ENCODE results near the gene CLEC4D.

DNA sequence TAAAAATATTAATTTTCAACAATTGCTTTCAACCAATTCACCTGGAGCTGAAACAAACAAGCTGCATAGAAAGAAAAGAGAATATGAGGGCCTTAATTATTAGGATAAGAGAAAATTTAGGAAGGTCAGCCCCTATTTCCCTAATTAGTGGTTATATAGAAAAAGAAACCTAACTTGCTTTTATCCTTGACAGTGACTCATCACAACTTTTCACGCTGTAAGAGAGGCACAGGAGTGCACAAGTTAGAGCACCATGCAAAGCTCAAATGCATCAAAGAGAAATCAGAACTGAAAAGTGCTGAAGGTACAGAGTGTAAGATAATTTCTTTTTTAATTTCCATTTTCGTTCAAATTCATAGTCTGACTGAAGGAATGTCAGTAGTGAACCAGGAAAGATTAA, 4.7 kb downstream of the CLEC4D start:
- TF ChIP-seq, protein P1, sequence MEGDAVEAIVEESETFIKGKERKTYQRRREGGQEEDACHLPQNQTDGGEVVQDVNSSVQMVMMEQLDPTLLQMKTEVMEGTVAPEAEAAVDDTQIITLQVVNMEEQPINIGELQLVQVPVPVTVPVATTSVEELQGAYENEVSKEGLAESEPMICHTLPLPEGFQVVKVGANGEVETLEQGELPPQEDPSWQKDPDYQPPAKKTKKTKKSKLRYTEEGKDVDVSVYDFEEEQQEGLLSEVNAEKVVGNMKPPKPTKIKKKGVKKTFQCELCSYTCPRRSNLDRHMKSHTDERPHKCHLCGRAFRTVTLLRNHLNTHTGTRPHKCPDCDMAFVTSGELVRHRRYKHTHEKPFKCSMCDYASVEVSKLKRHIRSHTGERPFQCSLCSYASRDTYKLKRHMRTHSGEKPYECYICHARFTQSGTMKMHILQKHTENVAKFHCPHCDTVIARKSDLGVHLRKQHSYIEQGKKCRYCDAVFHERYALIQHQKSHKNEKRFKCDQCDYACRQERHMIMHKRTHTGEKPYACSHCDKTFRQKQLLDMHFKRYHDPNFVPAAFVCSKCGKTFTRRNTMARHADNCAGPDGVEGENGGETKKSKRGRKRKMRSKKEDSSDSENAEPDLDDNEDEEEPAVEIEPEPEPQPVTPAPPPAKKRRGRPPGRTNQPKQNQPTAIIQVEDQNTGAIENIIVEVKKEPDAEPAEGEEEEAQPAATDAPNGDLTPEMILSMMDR (IDR thresholded peaks at IDR 0.05) = no peak
- no peak for TF ChIP-seq TAF1 (IDR thresholded peaks at IDR 0.05; ENCODE audit: borderline replicate concordance, low read depth, low read length)
- no peak for TF ChIP-seq TCF12 (IDR thresholded peaks at IDR 0.05)
- TF ChIP-seq RXRA (IDR thresholded peaks at IDR 0.05; ENCODE audit: borderline replicate concordance, low read depth) = no peak
- TF ChIP-seq EZH2phosphoT487 (IDR thresholded peaks at IDR 0.05; ENCODE audit: borderline replicate concordance, low read depth) = no peak
- TF ChIP-seq TEAD4 (IDR thresholded peaks at IDR 0.05; ENCODE audit: borderline replicate concordance, insufficient read depth) = no peak
- TF ChIP-seq, protein P2, sequence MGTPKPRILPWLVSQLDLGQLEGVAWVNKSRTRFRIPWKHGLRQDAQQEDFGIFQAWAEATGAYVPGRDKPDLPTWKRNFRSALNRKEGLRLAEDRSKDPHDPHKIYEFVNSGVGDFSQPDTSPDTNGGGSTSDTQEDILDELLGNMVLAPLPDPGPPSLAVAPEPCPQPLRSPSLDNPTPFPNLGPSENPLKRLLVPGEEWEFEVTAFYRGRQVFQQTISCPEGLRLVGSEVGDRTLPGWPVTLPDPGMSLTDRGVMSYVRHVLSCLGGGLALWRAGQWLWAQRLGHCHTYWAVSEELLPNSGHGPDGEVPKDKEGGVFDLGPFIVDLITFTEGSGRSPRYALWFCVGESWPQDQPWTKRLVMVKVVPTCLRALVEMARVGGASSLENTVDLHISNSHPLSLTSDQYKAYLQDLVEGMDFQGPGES (IDR thresholded peaks at IDR 0.05; ENCODE audit: low read depth, low read length) = no peak
- TF ChIP-seq NFIC (IDR thresholded peaks at IDR 0.05; ENCODE audit: borderline replicate concordance) = no peak
- TF ChIP-seq, protein P3, sequence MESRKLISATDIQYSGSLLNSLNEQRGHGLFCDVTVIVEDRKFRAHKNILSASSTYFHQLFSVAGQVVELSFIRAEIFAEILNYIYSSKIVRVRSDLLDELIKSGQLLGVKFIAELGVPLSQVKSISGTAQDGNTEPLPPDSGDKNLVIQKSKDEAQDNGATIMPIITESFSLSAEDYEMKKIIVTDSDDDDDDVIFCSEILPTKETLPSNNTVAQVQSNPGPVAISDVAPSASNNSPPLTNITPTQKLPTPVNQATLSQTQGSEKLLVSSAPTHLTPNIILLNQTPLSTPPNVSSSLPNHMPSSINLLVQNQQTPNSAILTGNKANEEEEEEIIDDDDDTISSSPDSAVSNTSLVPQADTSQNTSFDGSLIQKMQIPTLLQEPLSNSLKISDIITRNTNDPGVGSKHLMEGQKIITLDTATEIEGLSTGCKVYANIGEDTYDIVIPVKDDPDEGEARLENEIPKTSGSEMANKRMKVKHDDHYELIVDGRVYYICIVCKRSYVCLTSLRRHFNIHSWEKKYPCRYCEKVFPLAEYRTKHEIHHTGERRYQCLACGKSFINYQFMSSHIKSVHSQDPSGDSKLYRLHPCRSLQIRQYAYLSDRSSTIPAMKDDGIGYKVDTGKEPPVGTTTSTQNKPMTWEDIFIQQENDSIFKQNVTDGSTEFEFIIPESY (IDR thresholded peaks at IDR 0.05; ENCODE audit: borderline replicate concordance, low read depth) = no peak

Data from SK-N-SH (cell line).